ENCODE results near the gene TYMP. TPM values are rescaled to one million over a fixed set of nuclear protein-coding genes. Genes with fewer than 3 reads are reported as not detected.

The TYMP gene
- total and polyA plus RNA-seq, 2 of the 8 experiments (the other 6 are each of a cell fraction or from before 2014, with no cell fraction given): 0.43 to 0.48 TPM

GRCh38 chr22:50502628-50503474, 27.0 kb downstream of the TYMP start:
- Histone ChIP-seq H3K27me3 (replicated peaks in 1 of 4; ENCODE audit: control insufficient read depth in 3 of 4, extremely low read depth in 1 of 4, insufficient read depth in 3 of 4, low read length in 3 of 4) (no peaks in the 10 kb centered on the region), H2BK15ac (ENCODE audit: low read length) (no peak overlapping the region), H4K8ac (ENCODE audit: extremely low read depth, insufficient read depth, low read length) (no peak overlapping the region; the same call in 1 of the 2 replicates), H2AK5ac (ENCODE audit: low read depth, low read length) (no peak overlapping the region), H2AFZ (ENCODE audit: low read length) (no peak overlapping the region), H3K14ac (ENCODE audit: insufficient read length) (no peak overlapping the region), H3K9me3 (ENCODE audit: insufficient read depth in 2 of 2, low read depth in 1 of 2, low read length in 1 of 2) (no peaks in the 10 kb centered on the region), H3K18ac (ENCODE audit: extremely low read depth, low read length) (no peak overlapping the region), H4K5ac (ENCODE audit: insufficient read length, low read depth, low read length) (no peak overlapping the region), H3K4me3 (ENCODE audit: extremely low read depth in 1 of 4, insufficient read depth in 2 of 4, low read depth in 3 of 4, low read length in 4 of 4) (no peak overlapping the region), H3K36me3 (ENCODE audit: control insufficient read depth in 2 of 4, insufficient read depth in 4 of 4, low read length in 3 of 4) (peaks cover 0 to 15% (median 0%) of the 10 kb centered on the region in 4 experiments; a peak in 2 of 8 replicates), H2BK12ac (ENCODE audit: low read depth, low read length) (no peak overlapping the region), H3K79me1 (ENCODE audit: low read depth, low read length) (peaks cover 3% of the 10 kb centered on the region; the same call in 1 of the 2 replicates), H4K91ac (replicated peaks; ENCODE audit: insufficient read length, low read length) (no peak overlapping the region), H3K4ac (replicated peaks; ENCODE audit: insufficient read length, low read depth, low read length) (no peak overlapping the region), H2BK120ac (replicated peaks; ENCODE audit: low read depth, low read length) (no peak overlapping the region), H3K79me2 (ENCODE audit: control insufficient read depth in 1 of 2, insufficient read depth in 2 of 2, low read length in 2 of 2) (no peaks in the 10 kb centered on the region), H3K27ac (ENCODE audit: low read depth, low read length) (no peak overlapping the region), H2BK5ac (ENCODE audit: low read depth, low read length) (no peak overlapping the region), H4K20me1 (replicated peaks in 1 of 2; ENCODE audit: control insufficient read depth in 1 of 2, insufficient read depth in 2 of 2, low read length in 2 of 2) (peaks cover 0 to 13% of the 10 kb centered on the region in 2 experiments), H3K23me2 (ENCODE audit: low read depth, low read length) (peaks cover 7% of the 10 kb centered on the region; the same call in 1 of the 2 replicates), H3K4me1 (replicated peaks in 1 of 4; ENCODE audit: control insufficient read depth in 3 of 4, insufficient read depth in 4 of 4, low read length in 3 of 4) (peaks cover 0 to 8% (median 4%) of the 10 kb centered on the region in 4 experiments; a peak in 5 of 7 replicates), H3K56ac (replicated peaks; ENCODE audit: insufficient read length, low read depth, low read length) (no peak overlapping the region), H3K23ac (ENCODE audit: insufficient read length) (no peak overlapping the region), H3K4me2 (ENCODE audit: insufficient read depth in 1 of 2, low read depth in 2 of 2, low read length in 2 of 2) (no peak overlapping the region), H3K9ac (replicated peaks in 1 of 4; ENCODE audit: extremely low read depth in 1 of 4, low read depth in 3 of 4, low read length in 3 of 4) (no peak overlapping the region), H2BK20ac (ENCODE audit: low read length) (no peak overlapping the region)
- ChIA-PET POLR2A (ENCODE audit: partially characterized antibody) (interaction anchor here (1.1 to 3.4 kb wide), 2 partner anchors 12 to 18 kb away, joined by 3 to 21 read pairs; no protein-coding TSS in a partner anchor), CTCF (ENCODE audit: partially characterized antibody) (interaction anchor here (0.7 to 2.7 kb wide), 11 partner anchors 11 to 189 kb away, joined by 3 to 11 read pairs (median 3); partner anchors contain the start of gene MIOX)
- no peak for TF ChIP-seq CBX5 (IDR thresholded peaks at IDR 0.05; ENCODE audit: low read depth, low read length)
- TF ChIP-seq SP1 (IDR thresholded peaks at IDR 0.05; ENCODE audit: low read depth, low read length): no peak
- no peak for TF ChIP-seq POLR2A (IDR thresholded peaks at IDR 0.05; ENCODE audit: control extremely low read depth in 1 of 2, low read depth in 2 of 2, low read length in 2 of 2)
- 90% methylated on average over 24 of the region's 24 CpGs; no CpG with 5 or more reads in 1 of the 2 experiments for WGBS, 2 experiments (ENCODE audit: extremely low coverage in 1 of 2, insufficient coverage in 1 of 2, insufficient read length in 1 of 2, insufficient replicate concordance in 2 of 2, low coverage in 1 of 2, low lambda C conversion rate in 2 of 2, missing lambda C conversion rate in 1 of 2)
- FAIRE-seq: no peak
- no peak for DNase-seq (ENCODE audit: low read depth in 1 of 2, low spot score in 2 of 2)
